Right ventricle myocardium superior (tissue), 1 donor: ENCODE results near the gene PHF14. TPM values are rescaled to one million over a fixed set of nuclear protein-coding genes. Genes with fewer than 3 reads are reported as not detected.

Experiments used
- ATAC-seq: fragments of 200-7000 bp; cut with Tn5 transposase; one replicate; pipeline ENCODE4 v1.9.1; 2020; ENCODE audit warnings: mild to moderate bottlenecking; ENCODE audit not compliant: poor library complexity
- DNase-seq: peaks from one replicate; pipeline ENCODE4 v3.0.0-alpha.2; 2020
- intact Hi-C: fragments of 100-400 bp; cut with DNase I; formaldehyde crosslinking; loops from one replicate; pipeline ENCODE4 v1.11.2; 2022
- total RNA-seq: library from RNA; stranded (reverse); fragmentation: NEBNext Ultra II Directional; extraction: Animal tissue kit (Norgen Biotek cat#: 25700); gene quantifications from one replicate; pipeline ENCODE4 v1.2.1, GENCODE V29; 2021
- donor health status: DM: no; HTN: yes; CAD: no; lungs with severe emphysema.

PHF14 gene
- total RNA-seq, 1 donor from 2014 or later = 12.2 TPM

GRCh38 chr7:11078247-11078834 lies 104.7 kb downstream of the PHF14 start:
- intact Hi-C loops = no loop called here
- DNase-seq (no peak), ATAC-seq (no peak)

GRCh38 chr7:11079907-11080306 lies 106.2 kb downstream of the PHF14 start:
- intact Hi-C loops = no loop called here
- ATAC-seq (no peak), DNase-seq (no peak)

- DNase-seq = no peak
- intact Hi-C loops = no loop called here
- ATAC-seq = no peak
Measured at GRCh38 chr7:11082121-11082520, 108.4 kb downstream of the PHF14 start.

GRCh38 chr7:11082552-11083213 lies 109.0 kb downstream of the PHF14 start:
- DNase-seq (no peak), ATAC-seq (no peak)
- intact Hi-C loops = no loop called here

GRCh38 chr7:11083214-11083568 lies 109.5 kb downstream of the PHF14 start:
- DNase-seq (no peak), ATAC-seq (no peak)
- intact Hi-C loops = no loop called here

- ATAC-seq = no peak
- intact Hi-C loops = no loop called here
- no peak for DNase-seq
Measured at GRCh38 chr7:11104578-11104977, 130.9 kb downstream of the PHF14 start.

- ATAC-seq = no peak
- no peak for DNase-seq
- intact Hi-C loops = no loop called here
Measured at GRCh38 chr7:11109659-11110058, 136.0 kb downstream of the PHF14 start.

GRCh38 chr7:11120068-11120664 lies 146.5 kb downstream of the PHF14 start:
- intact Hi-C loops = no loop called here
- no peak for ATAC-seq
- no peak for DNase-seq

GRCh38 chr7:11120675-11121220 lies 147.1 kb downstream of the PHF14 start:
- no peak for DNase-seq
- ATAC-seq = no peak
- intact Hi-C loops = no loop called here

- ATAC-seq (no peak), DNase-seq (no peak)
- intact Hi-C loops = no loop called here
Measured at GRCh38 chr7:11124856-11125559, 151.3 kb downstream of the PHF14 start.

- intact Hi-C loops = no loop called here
- no peak for ATAC-seq
- DNase-seq = no peak
Measured at GRCh38 chr7:11127114-11127785, 153.6 kb downstream of the PHF14 start.

GRCh38 chr7:11127988-11128387 lies 154.3 kb downstream of the PHF14 start:
- DNase-seq (no peak), ATAC-seq (no peak)
- intact Hi-C loops = no loop called here

- intact Hi-C loops = no loop called here
- ATAC-seq = no peak
- no peak for DNase-seq
Measured at GRCh38 chr7:11128498-11128897, 154.8 kb downstream of the PHF14 start.

GRCh38 chr7:11130012-11130411 lies 156.3 kb downstream of the PHF14 start:
- no peak for DNase-seq
- ATAC-seq = no peak
- intact Hi-C loops = no loop called here

- ATAC-seq = no peak
- intact Hi-C loops = no loop called here
- no peak for DNase-seq
Measured at GRCh38 chr7:11130601-11131000, 156.9 kb downstream of the PHF14 start.

- intact Hi-C loops = no loop called here
Measured at GRCh38 chr7:11133436-11133959, 159.8 kb downstream of the PHF14 start.

GRCh38 chr7:11135573-11135972 lies 161.9 kb downstream of the PHF14 start:
- no peak for DNase-seq
- intact Hi-C loops = no loop called here
- ATAC-seq = no peak

More at GRCh38 chr7:11133436-11133959, 159.8 kb downstream of the PHF14 start:
- DNase-seq = no peak
- no peak for ATAC-seq

- DNase-seq (no peak), ATAC-seq (no peak)
- intact Hi-C loops = no loop called here
Measured at GRCh38 chr7:11141541-11141940, 167.9 kb downstream of the PHF14 start.

GRCh38 chr7:11153694-11154093 lies 180.0 kb downstream of the PHF14 start:
- DNase-seq = no peak
- intact Hi-C loops = no loop called here
- no peak for ATAC-seq
